GM23248 (cell line): ENCODE measurements around the gene MAML2.

Source experiments
- EZH2 ChIP-seq: fragments of 200-600 bp; sonication (generic); IDR thresholded peaks from 2 replicates; pipeline ENCODE4 v1.6.1; 2018; ENCODE audit warnings: antibody characterized with exemption, mild to moderate bottlenecking; ENCODE audit not compliant: insufficient read depth, poor library complexity, severe bottlenecking
- EZH2phosphoT487 ChIP-seq: fragments of 200-600 bp; sonication (generic); IDR thresholded peaks from 2 replicates; pipeline ENCODE4 v1.6.1; 2018; ENCODE audit warnings: antibody characterized with exemption, moderate library complexity, mild to moderate bottlenecking, low read depth; ENCODE audit not compliant: insufficient read depth

- TF ChIP-seq EZH2phosphoT487 (no peak), EZH2 (no peak)
Observed at GRCh38 chr11:96119211-96119610, 223.8 kb downstream of the MAML2 start.
